Measurements from ENCODE around the gene ALDH1A1. TPM values are rescaled to one million over a fixed set of nuclear protein-coding genes. Genes with fewer than 3 reads are reported as not detected.

The ALDH1A1 gene
- total RNA-seq, 2 donors from 2014 or later: 16.8 to 427 TPM

DNA sequence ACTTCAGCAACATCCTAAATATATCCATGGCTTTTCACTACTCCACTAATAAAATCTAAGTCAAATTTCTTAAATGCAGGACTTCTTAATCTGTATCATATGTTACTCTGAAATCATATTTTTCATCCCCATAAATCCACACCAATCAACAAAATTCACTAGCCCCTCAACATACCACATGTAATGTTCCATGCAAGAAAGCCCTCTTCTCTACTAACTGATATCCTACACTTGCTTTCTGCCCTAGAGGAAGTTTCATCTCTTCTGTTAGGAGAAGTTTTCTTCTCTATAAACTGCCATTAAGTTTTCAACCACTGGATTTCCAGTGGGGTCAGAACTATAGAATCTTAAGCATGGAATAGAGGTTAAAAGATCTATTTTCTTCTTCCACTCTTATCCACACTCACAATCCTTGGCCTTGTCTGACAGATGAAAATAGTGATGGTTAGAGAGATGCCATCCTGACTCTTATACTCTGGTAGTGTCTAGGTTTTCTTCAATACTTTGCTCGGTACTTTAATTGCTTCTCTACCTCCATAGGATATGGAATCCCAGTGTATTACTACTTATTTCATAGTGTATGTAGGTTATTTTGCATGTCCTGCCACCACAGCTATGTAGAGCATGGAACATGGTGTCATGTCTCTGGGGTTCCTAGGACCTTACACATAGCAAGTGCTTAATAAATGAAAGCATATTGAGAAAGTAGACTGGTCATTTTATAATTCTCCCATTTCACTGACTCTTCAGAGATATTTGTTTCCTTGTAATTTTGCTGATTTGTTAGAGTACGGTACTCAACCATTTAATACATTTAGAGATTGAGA lies 48.4 kb downstream of the ALDH1A1 start:
- Histone ChIP-seq H3K4me3 (no peak overlapping the region), H3K4me1 (replicated peaks) (no peaks in the 10 kb centered on the region), H3K27ac (no peak overlapping the region), H3K36me3 (no peaks in the 10 kb centered on the region), H3K9me3 (no peaks in the 10 kb centered on the region), H3K27me3 (replicated peaks; ENCODE audit: insufficient read depth) (peaks cover 2% of the 10 kb centered on the region)
- WGBS: 96% methylated on average over 2 of the region's 2 CpGs
- intact Hi-C loops (cut with DNase I): no loop called here
- no peak for DNase-seq (ENCODE audit: low spot score)
- TF ChIP-seq POLR2A (IDR thresholded peaks at IDR 0.05) (no peak), POLR2AphosphoS5 (IDR thresholded peaks at IDR 0.05) (no peak)
- TF ChIP-seq, protein P1, sequence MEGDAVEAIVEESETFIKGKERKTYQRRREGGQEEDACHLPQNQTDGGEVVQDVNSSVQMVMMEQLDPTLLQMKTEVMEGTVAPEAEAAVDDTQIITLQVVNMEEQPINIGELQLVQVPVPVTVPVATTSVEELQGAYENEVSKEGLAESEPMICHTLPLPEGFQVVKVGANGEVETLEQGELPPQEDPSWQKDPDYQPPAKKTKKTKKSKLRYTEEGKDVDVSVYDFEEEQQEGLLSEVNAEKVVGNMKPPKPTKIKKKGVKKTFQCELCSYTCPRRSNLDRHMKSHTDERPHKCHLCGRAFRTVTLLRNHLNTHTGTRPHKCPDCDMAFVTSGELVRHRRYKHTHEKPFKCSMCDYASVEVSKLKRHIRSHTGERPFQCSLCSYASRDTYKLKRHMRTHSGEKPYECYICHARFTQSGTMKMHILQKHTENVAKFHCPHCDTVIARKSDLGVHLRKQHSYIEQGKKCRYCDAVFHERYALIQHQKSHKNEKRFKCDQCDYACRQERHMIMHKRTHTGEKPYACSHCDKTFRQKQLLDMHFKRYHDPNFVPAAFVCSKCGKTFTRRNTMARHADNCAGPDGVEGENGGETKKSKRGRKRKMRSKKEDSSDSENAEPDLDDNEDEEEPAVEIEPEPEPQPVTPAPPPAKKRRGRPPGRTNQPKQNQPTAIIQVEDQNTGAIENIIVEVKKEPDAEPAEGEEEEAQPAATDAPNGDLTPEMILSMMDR (IDR thresholded peaks at IDR 0.05): no peak

DNA sequence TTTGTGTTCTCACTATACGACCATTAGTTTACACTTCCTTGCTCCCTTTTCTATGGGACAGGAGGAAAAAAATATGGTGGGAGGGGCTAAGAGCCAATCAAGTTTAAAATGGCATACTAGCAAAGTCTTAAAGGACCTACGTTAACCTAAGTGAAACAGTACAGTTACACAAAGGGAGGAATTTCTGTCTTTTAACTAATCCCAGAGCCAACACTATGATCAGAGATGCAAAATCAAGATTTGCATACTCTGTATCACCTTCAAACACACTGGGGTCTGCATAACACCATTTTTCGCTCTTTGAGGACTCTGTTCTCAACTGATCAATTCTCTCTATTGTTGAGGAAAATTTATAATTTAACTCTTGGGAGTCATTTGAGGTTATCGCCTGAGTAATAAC lies 49.8 kb downstream of the ALDH1A1 start:
- no peak overlapping the region for H3K4me3 ChIP-seq
- H3K27ac ChIP-seq: no peak overlapping the region
- no peaks in the 10 kb centered on the region for H3K4me1 ChIP-seq (replicated peaks)
- H3K27me3 ChIP-seq (replicated peaks; ENCODE audit: insufficient read depth): peaks cover 2% of the 10 kb centered on the region
- intact Hi-C loops (cut with DNase I): no loop called here
- H3K36me3 ChIP-seq: no peaks in the 10 kb centered on the region
- 89% methylated on average over 4 of the region's 4 CpGs for WGBS
- TF ChIP-seq POLR2A (IDR thresholded peaks at IDR 0.05) (no peak), POLR2AphosphoS5 (IDR thresholded peaks at IDR 0.05) (no peak)
- TF ChIP-seq, protein P1 (IDR thresholded peaks at IDR 0.05): no peak
- no peak for DNase-seq (ENCODE audit: low spot score)
- H3K9me3 ChIP-seq: no peaks in the 10 kb centered on the region

DNA sequence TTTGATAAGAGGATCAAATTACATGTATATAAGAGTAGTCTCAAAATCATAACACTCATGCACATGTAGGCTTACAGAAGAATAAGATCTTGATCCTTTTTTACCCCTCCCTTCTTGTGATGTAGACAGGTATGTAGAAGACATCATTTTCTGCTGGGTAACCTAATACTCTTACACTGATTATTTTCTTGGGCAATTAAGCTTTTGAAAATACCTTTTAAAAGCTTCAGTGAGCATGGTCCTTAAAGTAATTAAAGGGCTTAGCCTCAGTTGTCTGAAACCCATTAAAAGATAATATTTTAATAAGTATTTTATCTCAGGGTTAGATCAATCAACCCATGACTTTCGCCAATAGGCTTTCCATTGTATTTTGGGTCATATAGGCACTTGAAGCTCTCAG lies 50.6 kb downstream of the ALDH1A1 start:
- WGBS: 100% methylated on average over 1 of the region's 1 CpG
- no peak for DNase-seq (ENCODE audit: low spot score)
- Histone ChIP-seq H3K9me3 (no peaks in the 10 kb centered on the region), H3K27ac (no peak overlapping the region), H3K4me3 (no peak overlapping the region), H3K4me1 (replicated peaks) (no peaks in the 10 kb centered on the region), H3K36me3 (no peaks in the 10 kb centered on the region), H3K27me3 (replicated peaks; ENCODE audit: insufficient read depth) (peaks cover 2% of the 10 kb centered on the region)
- no peak for TF ChIP-seq POLR2A (IDR thresholded peaks at IDR 0.05)
- TF ChIP-seq POLR2AphosphoS5 (IDR thresholded peaks at IDR 0.05): no peak
- TF ChIP-seq, protein P1 (IDR thresholded peaks at IDR 0.05): no peak
- intact Hi-C loops (cut with DNase I): no loop called here

DNA sequence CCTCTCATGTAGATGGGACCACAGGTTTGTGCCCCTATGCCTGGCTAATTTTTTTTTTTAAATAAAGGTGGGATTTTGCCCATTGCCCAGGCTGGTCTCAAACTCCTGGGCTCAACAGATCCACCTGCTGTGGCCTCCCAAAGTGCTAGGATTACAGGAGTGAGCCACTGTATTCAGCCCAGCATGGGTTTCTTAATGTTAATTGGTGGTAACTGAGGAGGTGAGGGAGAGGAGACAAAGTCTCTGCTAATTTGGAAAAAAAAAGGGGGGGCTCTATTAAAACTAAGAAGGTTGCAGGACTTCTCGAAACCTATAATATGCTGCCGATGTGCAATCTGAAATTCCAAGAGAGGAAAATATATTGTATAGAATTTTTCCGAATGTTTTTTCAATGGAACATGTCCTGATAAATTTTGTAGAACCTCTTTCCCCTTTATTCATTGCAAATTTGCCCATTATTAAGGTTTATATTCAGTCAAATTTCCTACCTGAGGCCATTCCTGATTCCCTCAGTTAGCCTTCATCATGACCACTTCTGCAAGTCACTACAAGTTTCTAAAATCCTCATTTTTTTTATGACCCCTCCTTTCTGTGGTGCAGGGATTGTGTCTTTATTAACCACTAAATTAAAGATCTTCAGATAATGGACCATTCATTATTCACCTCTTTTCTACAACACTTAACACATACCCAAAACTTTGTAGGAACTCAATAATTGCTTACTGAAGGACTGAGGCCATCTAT lies 52.9 kb downstream of the ALDH1A1 start:
- WGBS: 97% methylated on average over 3 of the region's 3 CpGs
- TF ChIP-seq POLR2A (IDR thresholded peaks at IDR 0.05): no peak
- no peak for TF ChIP-seq POLR2AphosphoS5 (IDR thresholded peaks at IDR 0.05)
- TF ChIP-seq, protein P1 (IDR thresholded peaks at IDR 0.05): no peak
- Histone ChIP-seq H3K27me3 (replicated peaks; ENCODE audit: insufficient read depth) (peaks cover 2% of the 10 kb centered on the region), H3K36me3 (no peaks in the 10 kb centered on the region), H3K9me3 (no peaks in the 10 kb centered on the region), H3K4me3 (no peak overlapping the region), H3K4me1 (replicated peaks) (no peaks in the 10 kb centered on the region), H3K27ac (no peak overlapping the region)
- intact Hi-C loops (cut with DNase I): no loop called here
- DNase-seq (ENCODE audit: low spot score): no peak

All from prostate gland (tissue), 2 donors.